DMS114 treated with DMSO at 0.1 percent for 48 hours (cell line): ENCODE data around the gene CPS1.

Experiments used
- DNase-seq: peaks from one replicate; lab custom pipeline; 2025; ENCODE audit not compliant: unreplicated experiment; lab: John Stamatoyannopoulos, UW

The CPS1 gene

GRCh38 chr2:210676067-210676466, 119.7 kb downstream of the CPS1 start:
- no peak for DNase-seq

GRCh38 chr2:210681491-210681890, 125.1 kb downstream of the CPS1 start:
- no peak for DNase-seq

- no peak for DNase-seq
These were observed 130.0 kb downstream of the CPS1 start for GRCh38 chr2:210686401-210686800.

- no peak for DNase-seq
These were observed 131.5 kb downstream of the CPS1 start for GRCh38 chr2:210687786-210688470.

- no peak for DNase-seq
These were observed 151.5 kb downstream of the CPS1 start for GRCh38 chr2:210707900-210708299.

- DNase-seq: no peak
These were observed 156.7 kb downstream of the CPS1 start for GRCh38 chr2:210713122-210713521.

GRCh38 chr2:210715560-210716082, 159.2 kb downstream of the CPS1 start:
- no peak for DNase-seq

- DNase-seq: no peak
These were observed 162.1 kb downstream of the CPS1 start for GRCh38 chr2:210718503-210718902.

GRCh38 chr2:210722092-210722491, 165.7 kb downstream of the CPS1 start:
- DNase-seq: no peak

- no peak for DNase-seq
These were observed 171.2 kb downstream of the CPS1 start for GRCh38 chr2:210727549-210727948.
